HepG2 (cell line): ENCODE measurements around the gene ADH4. TPM values are rescaled to one million over a fixed set of nuclear protein-coding genes. Genes with fewer than 3 reads are reported as not detected.

Source experiments
- FIP1L1 ChIP-seq: fragments of 200-400 bp; formaldehyde crosslinking; IDR thresholded peaks from 2 replicates; pipeline ENCODE4 v1.6.1; 2018; ENCODE audit warnings: low read depth, mild to moderate bottlenecking, low read length, moderate library complexity, borderline replicate concordance; ENCODE audit not compliant: insufficient read depth
- FOXK1 ChIP-seq: sonication (generic); formaldehyde crosslinking; IDR thresholded peaks from 2 replicates; pipeline ENCODE4 v1.4.0; 2020; ENCODE audit warnings: low read depth, missing genetic modification reagents, borderline replicate concordance
- KDM5B ChIP-seq: sonication (generic); formaldehyde crosslinking; IDR thresholded peaks from 2 replicates; pipeline ENCODE4 v1.4.0; 2020; ENCODE audit warnings: missing genetic modification reagents, mild to moderate bottlenecking, borderline replicate concordance
- NKX3-1 ChIP-seq: sonication (generic); formaldehyde crosslinking; IDR thresholded peaks from 2 replicates; pipeline ENCODE4 v1.5.0; 2020; ENCODE audit warnings: missing genetic modification reagents
- PCBP1 ChIP-seq: fragments of 200-400 bp; formaldehyde crosslinking; IDR thresholded peaks from 2 replicates; pipeline ENCODE4 v1.6.1; 2017; ENCODE audit warnings: mild to moderate bottlenecking, low read depth, low read length, borderline replicate concordance
- PHB2 ChIP-seq: fragments of 450-650 bp; IDR thresholded peaks from 2 replicates; pipeline ENCODE4 v1.6.1; 2018; ENCODE audit not compliant: partially characterized antibody
- ZGPAT ChIP-seq: IDR thresholded peaks from 2 replicates; pipeline ENCODE4 v1.6.1; 2016; ENCODE audit warnings: mild to moderate bottlenecking
- ZKSCAN1 ChIP-seq: fragments of 150-350 bp; IDR thresholded peaks from 2 replicates; pipeline ENCODE4 v1.6.1; 2014; ENCODE audit warnings: low read length
- ZMYM4 ChIP-seq: sonication (generic); formaldehyde crosslinking; IDR thresholded peaks from 2 replicates; pipeline ENCODE4 v1.8.1; 2023; ENCODE audit warnings: mild to moderate bottlenecking, missing genetic modification reagents
- ZNF232 ChIP-seq: sonication (generic); formaldehyde crosslinking; IDR thresholded peaks from 2 replicates; pipeline ENCODE4 v1.4.0; 2020; ENCODE audit warnings: missing genetic modification reagents, borderline replicate concordance
- ZNF407 ChIP-seq: sonication (generic); formaldehyde crosslinking; IDR thresholded peaks from one replicate; pipeline ENCODE4 v1.5.1; 2020; ENCODE audit warnings: mild to moderate bottlenecking, missing genetic modification reagents; ENCODE audit errors: not compliant biosample characterization
- ZNF460 ChIP-seq: sonication (generic); formaldehyde crosslinking; IDR thresholded peaks from 2 replicates; pipeline ENCODE4 v1.5.1; 2020; ENCODE audit warnings: missing genetic modification reagents, mild to moderate bottlenecking, borderline replicate concordance
- ZNF556 ChIP-seq: sonication (generic); formaldehyde crosslinking; IDR thresholded peaks from 2 replicates; pipeline ENCODE4 v1.4.0; 2020; ENCODE audit warnings: mild to moderate bottlenecking, missing genetic modification reagents, borderline replicate concordance
- ZNF567 ChIP-seq: sonication (generic); formaldehyde crosslinking; IDR thresholded peaks from 2 replicates; pipeline ENCODE4 v1.8.1; 2023; ENCODE audit warnings: mild to moderate bottlenecking, missing genetic modification reagents, borderline replicate concordance
- ZNF746 ChIP-seq: sonication (generic); formaldehyde crosslinking; IDR thresholded peaks from 2 replicates; pipeline ENCODE4 v1.8.0; 2022; ENCODE audit warnings: mild to moderate bottlenecking, missing genetic modification reagents
- ZNF75D ChIP-seq: sonication (generic); formaldehyde crosslinking; IDR thresholded peaks from 2 replicates; pipeline ENCODE4 v1.8.1; 2023; ENCODE audit warnings: missing genetic modification reagents, mild to moderate bottlenecking, borderline replicate concordance
- ZNF770 ChIP-seq: sonication (generic); formaldehyde crosslinking; IDR thresholded peaks from 2 replicates; pipeline ENCODE4 v1.5.0; 2020; ENCODE audit warnings: mild to moderate bottlenecking, missing genetic modification reagents
- polyA plus RNA-seq, 8 experiments: library from polyadenylated mRNA; depleted of rRNA in 3 of 8; stranded (reverse) in 7 of 8; unstranded in 1 of 8; fragments of >200 nt; fragmentation: Illumina TruSeq in 4 of 8; extraction: Trizol in 4 of 8; gene quantifications; 2 replicates each; pipeline versions ENCODE4 v1.2.1 to v1.2.3, GENCODE V29; 2011 to 2016; ENCODE audit warnings: low read depth in 4 of 8, missing spikeins in 1 of 8, mixed read lengths in 1 of 8; ENCODE audit not compliant: insufficient read depth in 1 of 8
- total RNA-seq, 5 experiments: library from RNA; depleted of rRNA; stranded (reverse); fragments of >200 nt; fragmentation: Illumina TruSeq; extraction: Trizol; gene quantifications; 2 replicates each; pipeline ENCODE4 v1.2.3, GENCODE V29; 2016; ENCODE audit warnings: low read depth in 1 of 5

Gene ADH4
- total and polyA plus RNA-seq, 2 of the 13 experiments (the other 11 are each of a cell fraction or from before 2014, with no cell fraction given), result 24.3 to 31.1 TPM

- TF ChIP-seq ZGPAT (CRISPR knock-in tag) (peak; percentile 89), ZMYM4 (CRISPR knock-in tag) (peak; percentile 73), ZNF567 (CRISPR knock-in tag) (no peak), ZNF232 (CRISPR knock-in tag) (peak; percentile 89; the same call in 1 of the 2 replicates), PCBP1 (no peak), ZNF460 (CRISPR knock-in tag) (no peak), ZNF75D (CRISPR knock-in tag) (no peak), ZNF770 (CRISPR knock-in tag) (no peak; the same call in 1 of the 2 replicates), KDM5B (CRISPR knock-in tag) (peak; percentile 28; the same call in 1 of the 2 replicates), ZNF746 (CRISPR knock-in tag) (no peak), ZKSCAN1 (no peak), FOXK1 (CRISPR knock-in tag) (no peak), FIP1L1 (no peak), ZNF556 (CRISPR knock-in tag) (peak; percentile 65; the same call in 1 of the 2 replicates), NKX3-1 (peak; percentile 42), PHB2 (no peak), ZNF407 (CRISPR knock-in tag) (no peak)
These were observed 55.4 kb downstream of the ADH4 start, which contains the start of gene ADH5 (continued) for GRCh38 chr4:99088481-99089365.
